HEK293T (cell line): ENCODE data around the gene TRIM71.

Experiments used
- FOXA1 ChIP-seq: fragments of 450-650 bp; IDR thresholded peaks from 2 replicates; pipeline ENCODE4 v1.6.1; 2016; ENCODE audit warnings: mild to moderate bottlenecking
- SP1 ChIP-seq: fragments of 450-650 bp; IDR thresholded peaks from 2 replicates; pipeline ENCODE4 v1.6.1; 2017

GRCh38 chr3:32883817-32884216 lies 66.0 kb downstream of the TRIM71 start:
- TF ChIP-seq SP1: no peak
- TF ChIP-seq FOXA1: no peak
